ENCODE measurements around the gene CDKN2C.
"Not testable (repeated sequence)": the region's sequence is repeated elsewhere in the genome, so short reads cannot be mapped to it uniquely, and the experiment has no call there.

The CDKN2C gene

DNA sequence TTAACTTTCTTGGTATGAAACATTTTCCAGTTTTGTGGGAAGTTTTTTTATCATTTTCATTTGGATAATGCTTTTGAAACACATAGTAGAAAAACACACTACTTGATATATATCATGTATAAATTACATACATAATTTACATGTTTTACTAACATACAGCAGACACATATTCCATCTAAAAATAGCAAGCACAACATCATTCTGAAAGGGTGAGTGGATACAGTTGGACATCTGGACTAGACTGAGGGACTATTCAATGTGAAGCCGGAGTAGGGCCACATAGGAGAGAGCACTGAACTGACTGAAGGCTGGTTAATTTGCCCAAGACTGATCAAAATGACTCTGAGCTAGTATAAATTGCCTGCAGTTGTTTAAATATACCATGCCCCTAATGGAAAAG lies 11.7 kb downstream of the CDKN2C start:
- DNase-seq, result no peak

- no peak for DNase-seq
Measured at GRCh38 chr1:50982611-50983010, 12.6 kb downstream of the CDKN2C start.

DNA sequence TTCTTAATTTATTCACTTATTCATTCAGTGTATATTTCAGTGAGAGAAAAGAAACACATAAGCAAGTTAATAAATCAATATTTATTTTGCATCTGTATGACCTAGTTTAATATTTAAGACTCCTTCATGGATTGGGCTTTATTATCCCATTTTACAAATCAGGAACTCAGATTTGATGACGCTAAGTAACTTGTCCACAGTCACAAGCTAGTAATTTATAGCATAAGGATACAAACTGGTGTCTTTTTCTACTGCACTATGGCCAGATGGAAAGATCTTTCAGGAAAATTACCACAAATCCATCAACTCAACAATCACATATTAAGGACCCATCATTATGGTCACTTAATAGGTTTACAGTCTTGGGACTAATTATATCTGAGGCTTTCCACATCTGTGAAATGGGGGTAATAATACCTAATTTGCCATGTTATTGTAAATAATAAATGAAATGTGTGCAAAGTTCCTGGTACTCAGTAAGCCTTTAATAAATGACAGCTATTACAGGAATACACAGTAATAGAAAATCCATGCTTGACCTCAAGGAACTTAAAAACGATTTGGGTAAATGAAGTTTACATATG lies 13.3 kb downstream of the CDKN2C start:
- no peak for DNase-seq

DNA sequence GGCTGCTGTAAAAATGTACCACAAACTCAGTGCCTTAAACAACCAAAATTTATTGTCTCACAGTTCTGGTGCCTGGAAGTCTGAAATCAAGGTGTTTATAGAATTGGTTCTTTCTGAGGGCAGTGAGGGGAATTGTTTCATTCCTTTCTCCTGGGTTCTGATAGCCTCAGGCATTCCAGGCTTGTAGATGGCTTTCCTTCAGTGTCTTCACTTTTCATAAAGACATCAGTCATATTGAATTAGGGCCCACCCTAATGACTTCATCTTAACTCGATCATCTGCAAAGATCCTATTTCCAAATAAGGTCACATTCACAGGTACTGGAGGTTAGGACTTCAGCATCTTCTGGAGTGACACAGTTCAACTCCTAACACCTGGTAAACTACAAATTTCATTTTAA lies 15.0 kb downstream of the CDKN2C start:
- no peak for DNase-seq

GRCh38 chr1:50986653-50987052 lies 16.6 kb downstream of the CDKN2C start:
- DNase-seq, result no peak

DNA sequence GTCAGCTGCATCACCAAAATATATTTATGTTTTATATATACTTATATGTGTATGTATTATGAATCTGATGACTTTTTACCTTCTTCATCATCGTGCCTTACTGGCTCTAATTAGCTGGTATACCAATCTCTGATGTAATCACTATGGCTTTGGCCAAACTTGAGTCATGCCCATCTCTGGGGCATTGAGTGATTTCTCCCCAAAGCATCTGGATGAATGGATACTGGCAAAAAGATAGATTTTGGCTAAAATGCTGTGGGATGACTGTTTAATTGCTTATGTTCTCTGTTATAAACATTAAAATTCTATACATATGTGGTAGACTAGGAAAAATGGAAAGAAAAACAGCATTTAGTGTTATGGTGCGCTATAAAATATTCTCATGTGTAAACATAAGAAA lies 19.6 kb downstream of the CDKN2C start:
- DNase-seq, result no peak

DNA sequence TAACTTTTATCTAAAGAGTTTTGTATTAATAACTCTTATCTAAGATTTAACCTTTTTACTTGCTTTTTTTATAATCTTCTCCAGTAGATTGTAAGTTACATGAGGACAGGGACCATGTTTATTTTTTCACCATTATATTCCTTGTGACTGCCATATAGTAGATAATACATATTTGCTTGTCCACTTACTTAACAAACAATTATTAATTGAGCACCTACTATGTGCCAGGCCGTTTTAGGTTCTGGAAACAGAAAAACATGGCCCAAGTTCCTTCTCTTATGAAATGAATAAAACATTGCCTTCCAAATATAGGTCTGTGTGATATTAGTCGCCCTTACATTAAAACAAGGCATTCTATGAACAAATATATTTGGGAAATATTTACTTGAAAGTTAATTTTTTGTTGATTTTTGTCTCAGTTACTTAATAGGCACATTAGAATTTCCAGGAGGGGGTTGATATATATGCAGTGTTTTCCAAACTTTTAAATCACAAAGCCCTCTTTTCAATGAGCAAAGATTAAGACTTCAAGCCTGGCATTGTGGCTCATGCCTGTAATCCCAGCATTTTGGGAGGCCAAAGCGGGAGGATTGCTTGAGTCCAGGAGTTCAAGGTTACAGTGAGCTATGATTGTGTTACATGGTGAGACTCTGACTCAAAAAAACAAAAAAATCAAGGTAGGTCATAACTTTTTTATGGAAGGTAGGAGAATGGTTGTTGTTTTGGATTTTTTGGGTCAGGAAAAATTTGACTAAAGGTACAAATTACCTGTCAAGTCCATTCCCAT lies 22.7 kb downstream of the CDKN2C start:
- no peak for DNase-seq

- no peak for DNase-seq
Measured at GRCh38 chr1:50993645-50994044, 23.6 kb downstream of the CDKN2C start.

DNA sequence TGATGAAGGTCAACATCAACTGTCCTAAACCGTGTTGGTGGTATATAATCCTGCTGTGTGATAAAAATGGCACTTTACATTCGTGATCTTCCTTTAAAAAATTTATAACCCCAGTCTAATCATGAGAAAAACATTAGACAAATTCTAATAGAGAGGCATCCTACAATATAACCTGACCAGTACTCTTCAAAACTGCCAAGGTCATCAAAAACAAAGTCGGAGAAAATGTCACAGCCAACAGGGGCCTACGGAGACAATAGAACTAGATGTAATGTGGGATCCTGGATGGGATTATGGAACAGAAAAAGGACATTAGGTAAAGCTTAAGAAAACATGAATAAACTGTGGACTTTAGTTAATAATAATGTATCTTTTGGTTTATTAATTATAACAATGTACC lies 25.0 kb downstream of the CDKN2C start:
- DNase-seq, result no peak

GRCh38 chr1:50995651-50996050 lies 25.6 kb downstream of the CDKN2C start:
- no peak for DNase-seq

GRCh38 chr1:50996083-50996482 lies 26.0 kb downstream of the CDKN2C start:
- DNase-seq, result no peak

GRCh38 chr1:50999375-50999774 lies 29.3 kb downstream of the CDKN2C start:
- not testable (repeated sequence) for DNase-seq

DNA sequence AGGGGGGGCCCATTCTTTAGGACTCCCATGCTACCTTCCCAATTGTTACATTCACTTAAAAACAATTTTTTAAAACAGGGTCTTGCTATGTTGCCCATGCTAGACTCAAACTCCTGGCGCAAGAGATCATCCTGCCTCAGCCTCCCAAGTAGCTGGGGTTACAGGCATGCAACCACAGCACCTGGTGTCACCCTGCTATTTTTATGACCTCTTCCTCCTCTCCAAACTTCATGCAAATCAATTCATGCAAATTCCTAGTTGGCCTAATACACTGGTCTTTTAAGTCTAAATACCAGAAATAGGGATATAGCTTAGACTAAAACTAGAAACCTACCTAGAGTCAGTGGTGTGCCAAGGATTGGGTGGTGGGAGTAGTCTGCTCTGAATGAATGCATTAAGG lies 30.1 kb downstream of the CDKN2C start:
- no peak for DNase-seq

GRCh38 chr1:51000651-51001050 lies 30.6 kb downstream of the CDKN2C start:
- no peak for DNase-seq

DNA sequence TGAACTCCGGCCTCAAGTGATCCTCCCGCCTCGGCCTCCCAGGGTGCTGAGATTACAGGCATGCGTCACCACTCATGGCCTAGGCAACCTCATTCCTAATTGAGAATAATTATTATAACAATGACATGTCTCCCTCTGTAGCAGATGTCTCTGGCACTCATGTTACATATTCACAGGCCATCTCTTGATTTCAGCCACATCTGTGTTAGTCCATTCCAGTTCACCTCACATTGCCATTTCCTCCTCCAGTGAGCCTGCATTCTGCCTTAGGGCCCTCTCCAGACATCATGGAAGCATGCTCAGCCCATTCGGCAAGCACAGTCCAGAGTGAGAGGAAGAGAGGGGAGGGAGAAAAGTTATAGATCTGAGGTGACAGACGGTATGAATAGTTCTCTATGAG lies 32.5 kb downstream of the CDKN2C start:
- DNase-seq, result no peak

DNA sequence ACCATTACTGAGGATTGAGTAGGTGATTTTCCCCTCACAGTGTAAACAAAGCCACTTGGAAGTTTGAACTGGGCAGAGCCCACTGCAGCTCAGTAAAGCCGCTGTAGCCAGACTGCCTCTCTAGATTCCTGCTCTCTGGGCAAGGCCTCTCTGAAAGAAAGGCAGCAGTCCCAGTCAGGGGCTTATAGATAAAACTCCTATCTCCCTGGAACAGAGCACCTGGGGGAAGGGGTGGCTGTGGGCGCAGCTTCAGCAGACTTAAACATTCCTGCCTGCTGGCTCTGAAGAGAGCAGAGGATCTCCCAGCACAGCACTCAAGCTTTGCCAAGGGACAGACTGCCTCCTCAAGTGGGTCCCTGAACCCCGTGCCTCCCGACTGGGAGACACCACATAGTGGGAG lies 35.5 kb downstream of the CDKN2C start:
- DNase-seq, result not testable (repeated sequence)

DNA sequence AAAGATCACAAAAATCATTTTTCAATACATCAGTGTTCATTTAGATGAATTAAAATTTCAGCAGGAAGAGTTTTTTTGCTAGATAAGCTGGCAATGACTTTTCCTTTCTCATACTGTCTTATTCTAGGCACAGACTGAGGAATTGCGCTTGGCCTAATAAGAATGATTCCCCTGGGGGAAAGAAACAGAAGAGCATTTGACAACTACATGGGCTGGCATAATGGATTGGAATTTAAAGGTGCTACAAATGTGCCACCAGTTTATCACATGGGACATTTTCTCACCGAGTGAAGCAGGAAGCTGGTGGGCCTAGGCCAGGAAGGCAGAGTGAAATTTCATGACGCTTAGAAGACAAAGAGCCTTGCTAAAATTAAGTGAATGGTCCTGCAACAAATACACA lies 39.3 kb downstream of the CDKN2C start:
- DNase-seq, result no peak

DNA sequence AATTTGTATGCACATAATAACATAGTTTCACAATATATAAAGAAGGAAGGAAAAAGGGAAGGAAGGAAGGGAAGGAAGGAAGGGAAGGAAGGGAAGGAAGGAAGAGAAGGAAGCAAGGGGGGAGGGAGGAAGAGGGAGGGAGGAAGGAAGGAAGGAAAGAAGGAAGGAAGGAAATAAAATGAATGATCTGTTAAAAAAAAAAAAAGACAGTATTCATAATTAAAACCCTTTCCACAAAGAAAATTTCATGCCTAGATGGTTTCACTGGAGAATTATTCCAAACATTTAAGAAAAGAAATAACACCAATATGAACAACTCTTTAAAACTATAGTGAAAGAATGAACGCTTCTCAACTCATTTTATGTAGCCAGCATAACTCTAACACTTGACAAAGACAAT lies 44.8 kb downstream of the CDKN2C start:
- DNase-seq, result no peak

- no peak for DNase-seq
Measured at GRCh38 chr1:51019811-51020210, 49.8 kb downstream of the CDKN2C start.

All from stimulated activated CD4-positive, alpha-beta T cell treated with anti-CD3 and anti-CD28 coated beads, Interleukin-4, amount 100 ng/mL, for 24 hours (primary cell).